ENCODE measurements around the gene ELAVL3. TPM values are rescaled to one million over a fixed set of nuclear protein-coding genes. Genes with fewer than 3 reads are reported as not detected.

ELAVL3 gene
- total RNA-seq, 1 experiment from 2014 or later: 1.4 TPM

- TF ChIP-seq TEAD1 (CRISPR knock-in tag; IDR thresholded peaks at IDR 0.05) (no peak), HMGXB4 (CRISPR knock-in tag; IDR thresholded peaks at IDR 0.05) (no peak), CREB1 (CRISPR knock-in tag; IDR thresholded peaks at IDR 0.05) (no peak), GRHL2 (CRISPR knock-in tag; IDR thresholded peaks at IDR 0.05; ENCODE audit: insufficient replicate concordance, severe bottlenecking) (no peak), TP53 (CRISPR knock-in tag; IDR thresholded peaks at IDR 0.05) (no peak), NR2C2 (CRISPR knock-in tag; IDR thresholded peaks at IDR 0.05) (no peak), ZNF423 (CRISPR knock-in tag; IDR thresholded peaks at IDR 0.05) (no peak), ESRRA (CRISPR knock-in tag; IDR thresholded peaks at IDR 0.05; ENCODE audit: borderline replicate concordance) (no peak), NFE2L1 (CRISPR knock-in tag; IDR thresholded peaks at IDR 0.05) (no peak)
Measured at GRCh38 chr19:11446271-11446651, 34.6 kb downstream of the ELAVL3 start (continued).

- ChIA-PET POLR2A (interaction anchor here (0.9 kb wide), 1 partner anchor 27 kb away, joined by 6 read pairs; no protein-coding TSS in a partner anchor), CTCF (interaction anchor here (0.5 to 6.5 kb wide), 7 partner anchors 10 to 246 kb away, joined by 3 to 103 read pairs (median 9); partner anchors contain the start of genes EPOR, ODAD3, PRKCSH and SWSAP1)
- no peaks in the 10 kb centered on the region for H3K27me3 Mint-ChIP-seq (ENCODE audit: low read depth)
- no peak overlapping the region for H3K27ac Mint-ChIP-seq
- H3K4me1 Mint-ChIP-seq: peaks cover 2% of the 10 kb centered on the region; the same call in 1 of the 2 replicates
- DNase-seq (ENCODE audit: low spot score) (no peak), ATAC-seq (no peak)
- no peaks in the 10 kb centered on the region for H3K9me3 Mint-ChIP-seq
- no peak overlapping the region for H3K4me3 Mint-ChIP-seq
- peaks cover 23% of the 10 kb centered on the region for H3K36me3 Mint-ChIP-seq
- TF ChIP-seq ARID4B (CRISPR knock-in tag; IDR thresholded peaks at IDR 0.05; ENCODE audit: borderline replicate concordance) (no peak), MXD4 (CRISPR knock-in tag; IDR thresholded peaks at IDR 0.05; ENCODE audit: borderline replicate concordance) (no peak), CREB1 (CRISPR knock-in tag; IDR thresholded peaks at IDR 0.05) (no peak), SOX15 (CRISPR knock-in tag; IDR thresholded peaks at IDR 0.05) (no peak), ZNF532 (CRISPR knock-in tag; IDR thresholded peaks at IDR 0.05; ENCODE audit: borderline replicate concordance) (no peak), CTCF (IDR thresholded peaks at IDR 0.05) (no peak), HMGXB4 (CRISPR knock-in tag; IDR thresholded peaks at IDR 0.05) (no peak), IRF1 (CRISPR knock-in tag; IDR thresholded peaks at IDR 0.05) (no peak), ERG (CRISPR knock-in tag; IDR thresholded peaks at IDR 0.05) (no peak), E2F1 (CRISPR knock-in tag; IDR thresholded peaks at IDR 0.05) (no peak), IRF2 (CRISPR knock-in tag; IDR thresholded peaks at IDR 0.05; ENCODE audit: borderline replicate concordance, low read depth) (no peak), ZNF263 (CRISPR knock-in tag; IDR thresholded peaks at IDR 0.05; ENCODE audit: low read depth) (no peak)
Measured at GRCh38 chr19:11445141-11445540, 35.7 kb downstream of the ELAVL3 start.

All from WTC11 (cell line).